Fibroblast of mammary gland (primary cell): ENCODE measurements around the gene HEXIM2.

Experiments used
- DNase-seq: peaks from one replicate; pipeline ENCODE4 v3.0.0-alpha.2; 2010; ENCODE audit warnings: low read depth
- H3K4me3 ChIP-seq: 2 replicates; pipeline ENCODE4 v1.5.1; 2011; ENCODE audit warnings: low read depth, mild to moderate bottlenecking, low read length, moderate library complexity; ENCODE audit not compliant: control insufficient read depth
- TF ChIP-seq, protein P1 (sequence below): conservative IDR thresholded peaks from 2 replicates; pipeline ENCODE4 v1.5.1; 2011; ENCODE audit warnings: low read depth, low read length, inconsistent platforms; ENCODE audit not compliant: control insufficient read depth, insufficient read depth

HEXIM2 gene

DNA sequence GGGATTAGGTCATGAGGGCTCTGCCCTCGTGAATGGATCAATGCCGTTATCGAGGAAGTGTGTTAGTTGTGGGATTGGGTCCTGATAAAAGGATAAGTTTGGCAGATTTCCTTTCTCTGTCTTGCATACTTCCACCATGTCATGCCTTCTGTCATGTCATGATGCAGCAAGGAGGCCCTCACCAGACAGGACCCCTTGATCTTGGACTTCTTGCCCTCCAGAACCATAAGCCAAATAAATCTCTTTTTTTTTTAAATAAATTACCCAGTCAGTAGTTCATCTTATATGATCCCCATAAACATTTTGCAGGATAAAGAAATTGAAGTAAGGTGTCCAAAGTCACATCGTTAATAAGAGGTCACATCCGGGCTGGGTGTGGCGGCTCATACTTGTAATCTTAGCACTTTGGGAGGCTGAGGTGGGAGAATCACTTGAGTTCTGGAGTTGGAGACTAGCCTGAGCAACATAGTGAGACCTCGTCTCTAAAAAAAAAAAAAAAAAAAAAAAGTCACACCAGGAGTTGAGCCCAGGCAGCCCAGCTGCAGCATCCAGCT, 25.2 kb downstream of the HEXIM2 start:
- H3K4me3 ChIP-seq, result no peak overlapping the region
- TF ChIP-seq, protein P1, sequence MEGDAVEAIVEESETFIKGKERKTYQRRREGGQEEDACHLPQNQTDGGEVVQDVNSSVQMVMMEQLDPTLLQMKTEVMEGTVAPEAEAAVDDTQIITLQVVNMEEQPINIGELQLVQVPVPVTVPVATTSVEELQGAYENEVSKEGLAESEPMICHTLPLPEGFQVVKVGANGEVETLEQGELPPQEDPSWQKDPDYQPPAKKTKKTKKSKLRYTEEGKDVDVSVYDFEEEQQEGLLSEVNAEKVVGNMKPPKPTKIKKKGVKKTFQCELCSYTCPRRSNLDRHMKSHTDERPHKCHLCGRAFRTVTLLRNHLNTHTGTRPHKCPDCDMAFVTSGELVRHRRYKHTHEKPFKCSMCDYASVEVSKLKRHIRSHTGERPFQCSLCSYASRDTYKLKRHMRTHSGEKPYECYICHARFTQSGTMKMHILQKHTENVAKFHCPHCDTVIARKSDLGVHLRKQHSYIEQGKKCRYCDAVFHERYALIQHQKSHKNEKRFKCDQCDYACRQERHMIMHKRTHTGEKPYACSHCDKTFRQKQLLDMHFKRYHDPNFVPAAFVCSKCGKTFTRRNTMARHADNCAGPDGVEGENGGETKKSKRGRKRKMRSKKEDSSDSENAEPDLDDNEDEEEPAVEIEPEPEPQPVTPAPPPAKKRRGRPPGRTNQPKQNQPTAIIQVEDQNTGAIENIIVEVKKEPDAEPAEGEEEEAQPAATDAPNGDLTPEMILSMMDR, result no peak
- DNase-seq, result no peak

DNA sequence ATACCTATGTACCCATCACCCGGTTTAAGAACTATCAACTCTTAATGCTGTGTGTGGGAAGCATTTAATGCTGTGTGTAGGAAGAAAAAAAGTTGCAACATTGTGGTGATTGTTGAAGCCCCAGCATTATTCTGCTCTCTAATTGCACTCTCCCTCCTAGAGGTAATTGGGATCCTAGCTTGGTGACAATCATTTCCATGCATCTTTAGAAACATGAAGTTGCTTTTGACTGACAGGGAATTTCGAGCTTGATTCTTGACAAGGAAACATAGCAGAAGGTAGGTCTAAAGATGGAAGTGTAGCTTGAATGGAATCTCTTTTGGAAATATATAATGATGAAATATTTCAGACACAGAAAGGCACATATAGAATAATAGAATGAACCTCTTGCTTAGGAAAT, 27.3 kb downstream of the HEXIM2 start:
- DNase-seq, result no peak
- TF ChIP-seq, protein P1, result no peak
- H3K4me3 ChIP-seq, result no peak overlapping the region

DNA sequence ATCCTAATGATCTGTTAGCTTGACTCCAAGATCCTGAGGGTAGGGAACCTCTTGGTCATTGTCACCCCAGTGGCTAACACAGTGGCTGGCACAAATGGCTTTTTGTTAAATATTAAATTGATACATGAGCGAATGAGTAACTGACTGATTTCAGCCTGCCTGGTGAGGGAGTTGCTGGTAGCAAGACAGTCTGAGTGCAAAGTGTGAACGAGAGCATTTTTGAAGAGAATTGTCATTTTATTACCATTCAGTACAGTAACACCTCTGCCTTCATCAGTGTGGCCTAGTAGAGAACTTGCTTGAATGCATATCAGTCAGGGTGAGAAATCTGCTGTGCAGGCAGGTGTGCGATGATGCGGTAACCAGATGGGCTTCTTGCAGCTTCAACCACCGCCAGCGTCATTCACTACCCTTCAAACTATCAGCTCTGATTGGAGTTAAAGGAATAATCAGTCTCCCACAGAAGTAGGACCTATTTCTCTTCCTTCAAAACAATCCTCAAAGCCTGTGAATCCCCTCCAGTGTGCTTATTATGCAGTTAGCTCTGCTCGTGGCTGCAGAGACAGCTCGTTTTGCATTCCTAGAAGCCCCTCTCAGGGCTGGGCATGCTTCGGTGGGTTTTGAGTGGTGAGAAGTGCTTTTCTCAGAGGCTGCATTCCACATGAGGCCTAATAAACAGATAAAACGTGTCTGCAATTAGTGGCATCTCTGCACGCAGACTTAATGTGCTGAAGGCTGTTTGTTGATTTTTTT, 29.0 kb downstream of the HEXIM2 start:
- no peak for DNase-seq
- no peak overlapping the region for H3K4me3 ChIP-seq
- TF ChIP-seq, protein P1, result no peak

DNA sequence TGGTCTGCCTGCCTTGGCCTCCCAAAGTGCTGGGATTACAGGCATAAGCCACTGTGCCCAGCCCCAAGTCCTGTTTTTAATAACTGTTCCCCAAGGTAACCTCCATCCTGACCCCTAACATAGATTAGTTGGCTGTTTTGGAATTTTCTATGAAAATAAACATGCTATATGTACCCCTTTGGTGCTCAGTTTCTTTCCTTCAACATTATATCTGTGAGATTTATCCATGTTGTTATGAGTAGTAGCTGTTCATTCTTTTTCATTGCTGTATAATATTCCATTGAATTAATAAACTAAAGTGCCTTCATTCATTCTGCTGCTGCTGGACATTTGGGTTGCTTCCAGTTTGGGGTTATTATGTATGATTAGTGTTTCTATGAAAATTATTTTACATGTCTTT, 33.7 kb downstream of the HEXIM2 start:
- no peak for DNase-seq
- TF ChIP-seq, protein P1, result no peak
- no peak overlapping the region for H3K4me3 ChIP-seq

DNA sequence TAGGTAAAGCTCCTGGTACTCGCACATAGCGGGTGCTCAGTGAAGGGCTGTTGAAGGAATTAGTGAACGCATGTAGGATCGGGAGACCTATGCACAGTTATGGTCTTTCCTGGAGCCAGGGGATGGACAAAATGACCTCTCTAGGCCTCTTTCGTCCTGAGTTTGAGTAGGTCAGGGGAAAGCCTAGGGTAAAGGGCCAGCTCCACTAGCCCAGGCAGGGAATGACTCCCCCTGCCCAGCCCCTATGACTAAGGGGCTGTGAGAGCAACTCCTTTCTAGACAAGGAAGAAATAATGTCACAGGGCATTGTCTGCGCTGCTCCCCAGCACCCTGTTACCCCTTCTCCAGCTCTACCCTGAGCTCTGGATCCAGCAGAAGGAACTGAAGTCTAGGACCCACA, 35.4 kb downstream of the HEXIM2 start:
- H3K4me3 ChIP-seq, result no peak overlapping the region
- TF ChIP-seq, protein P1, result no peak
- no peak for DNase-seq

DNA sequence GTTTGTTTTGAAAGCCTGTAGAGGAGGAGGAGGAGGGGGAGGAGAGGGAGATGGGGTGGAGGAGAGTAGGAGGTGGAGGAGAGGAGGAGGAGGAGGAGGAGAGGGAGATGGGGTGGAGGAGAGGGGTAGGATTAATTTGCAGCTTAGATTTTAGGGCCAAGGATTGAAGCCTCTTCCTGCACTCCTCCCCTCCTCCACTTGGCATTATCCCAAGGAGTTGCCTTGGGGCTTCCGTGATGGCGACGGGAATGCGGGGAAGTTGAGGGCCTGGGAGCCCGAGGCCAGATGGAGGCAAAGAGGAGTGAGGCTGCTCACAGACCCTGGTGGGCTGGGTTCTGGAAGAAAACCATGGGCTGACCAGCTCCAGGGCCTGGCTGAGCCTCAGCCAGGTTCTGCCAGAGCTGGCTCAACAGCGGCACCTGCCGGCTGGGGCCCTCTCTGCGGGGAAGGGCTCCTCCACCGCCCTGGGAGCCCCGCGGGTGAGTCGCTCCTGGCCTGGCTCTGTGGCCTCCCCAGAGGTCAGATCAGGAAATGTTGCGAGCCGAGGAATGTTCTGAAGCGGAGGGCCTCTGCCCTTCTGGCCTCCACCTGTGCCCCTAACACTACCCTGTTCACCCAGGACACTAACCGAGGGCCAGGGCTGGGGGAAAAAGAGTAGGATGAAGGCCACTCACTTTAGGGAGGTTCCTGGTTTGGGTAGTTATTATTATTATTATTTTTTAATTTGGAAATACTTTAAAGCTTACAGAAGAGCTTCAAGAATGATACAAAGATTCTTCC, 36.1 kb downstream of the HEXIM2 start:
- H3K4me3 ChIP-seq, result no peak overlapping the region
- TF ChIP-seq, protein P1, result peak; percentile 90
- DNase-seq, result peak; percentile 83
